Type B pancreatic cell (in vitro differentiated cells): ENCODE data around the gene FHL5. TPM values are rescaled to one million over a fixed set of nuclear protein-coding genes. Genes with fewer than 3 reads are reported as not detected.
"Not testable (repeated sequence)": the region's sequence is repeated elsewhere in the genome, so short reads cannot be mapped to it uniquely, and the experiment has no call there.

Experiments used
- DNase-seq: peaks from one replicate; pipeline ENCODE4 v3.0.0; 2021; ENCODE audit warnings: mixed read lengths; ENCODE audit not compliant: unreplicated experiment; ENCODE audit errors: extremely low spot score
- H3K27ac Mint-ChIP-seq: 2 replicates; pipeline ENCODE4 v1.8.0; 2021; ENCODE audit warnings: mild to moderate bottlenecking, mixed read lengths
- H3K27me3 Mint-ChIP-seq: 2 replicates; pipeline ENCODE4 v1.8.0; 2021; ENCODE audit warnings: mixed read lengths
- H3K36me3 Mint-ChIP-seq: 2 replicates; pipeline ENCODE4 v1.8.0; 2021; ENCODE audit warnings: mixed read lengths
- H3K4me1 Mint-ChIP-seq: one replicate; pipeline ENCODE4 v1.8.0; 2021; ENCODE audit warnings: mixed read lengths; ENCODE audit not compliant: unreplicated experiment
- H3K4me3 Mint-ChIP-seq: 2 replicates; pipeline ENCODE4 v1.8.0; 2021; ENCODE audit warnings: mild to moderate bottlenecking, mixed read lengths
- H3K9me3 Mint-ChIP-seq: 2 replicates; pipeline ENCODE4 v1.8.0; 2021; ENCODE audit warnings: mixed read lengths
- total RNA-seq: library from RNA; stranded (reverse); gene quantifications from 2 replicates; pipeline ENCODE4 v1.2.1, GENCODE V29; 2021; ENCODE audit warnings: low replicate concordance
- TF ChIP-seq, protein P1 (sequence below): fragments of 200-600 bp; sonication (generic); conservative IDR thresholded peaks from 2 replicates; pipeline ENCODE4 v1.5.0; 2021; ENCODE audit warnings: antibody characterized with exemption, mild to moderate bottlenecking

The FHL5 gene
- total RNA-seq, 1 donor from 2014 or later = 0.41 TPM

GRCh38 chr6:96547654-96548053 lies 15.3 kb upstream of the FHL5 start:
- DNase-seq = no peak
- TF ChIP-seq, protein P1, sequence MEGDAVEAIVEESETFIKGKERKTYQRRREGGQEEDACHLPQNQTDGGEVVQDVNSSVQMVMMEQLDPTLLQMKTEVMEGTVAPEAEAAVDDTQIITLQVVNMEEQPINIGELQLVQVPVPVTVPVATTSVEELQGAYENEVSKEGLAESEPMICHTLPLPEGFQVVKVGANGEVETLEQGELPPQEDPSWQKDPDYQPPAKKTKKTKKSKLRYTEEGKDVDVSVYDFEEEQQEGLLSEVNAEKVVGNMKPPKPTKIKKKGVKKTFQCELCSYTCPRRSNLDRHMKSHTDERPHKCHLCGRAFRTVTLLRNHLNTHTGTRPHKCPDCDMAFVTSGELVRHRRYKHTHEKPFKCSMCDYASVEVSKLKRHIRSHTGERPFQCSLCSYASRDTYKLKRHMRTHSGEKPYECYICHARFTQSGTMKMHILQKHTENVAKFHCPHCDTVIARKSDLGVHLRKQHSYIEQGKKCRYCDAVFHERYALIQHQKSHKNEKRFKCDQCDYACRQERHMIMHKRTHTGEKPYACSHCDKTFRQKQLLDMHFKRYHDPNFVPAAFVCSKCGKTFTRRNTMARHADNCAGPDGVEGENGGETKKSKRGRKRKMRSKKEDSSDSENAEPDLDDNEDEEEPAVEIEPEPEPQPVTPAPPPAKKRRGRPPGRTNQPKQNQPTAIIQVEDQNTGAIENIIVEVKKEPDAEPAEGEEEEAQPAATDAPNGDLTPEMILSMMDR = no peak
- Mint-ChIP-seq H3K27me3 (no peaks in the 10 kb centered on the region), H3K36me3 (peaks cover 51% of the 10 kb centered on the region), H3K4me3 (no peak overlapping the region), H3K4me1 (no peaks in the 10 kb centered on the region), H3K27ac (no peak overlapping the region), H3K9me3 (no peaks in the 10 kb centered on the region)

DNA sequence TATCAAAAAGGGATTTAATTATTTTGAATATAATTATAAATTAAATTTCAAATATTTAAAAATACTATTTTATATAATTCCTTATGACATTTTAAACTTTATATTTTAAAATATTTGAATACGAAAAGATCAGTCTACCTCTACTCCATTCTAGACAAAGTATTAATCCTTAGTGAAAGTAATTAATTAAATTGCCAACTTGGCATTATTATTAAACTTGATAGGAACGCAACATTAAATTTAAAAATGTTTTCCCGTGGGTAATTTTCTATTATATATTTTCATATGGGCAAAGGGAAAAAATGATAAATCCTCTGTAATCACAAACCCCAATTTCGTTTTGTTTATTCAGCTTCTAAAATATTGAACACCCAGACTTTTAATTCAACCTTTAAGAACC lies 8.4 kb upstream of the FHL5 start:
- peaks cover 42% of the 10 kb centered on the region for H3K36me3 Mint-ChIP-seq
- H3K4me1 Mint-ChIP-seq = no peaks in the 10 kb centered on the region
- no peak for DNase-seq
- no peaks in the 10 kb centered on the region for H3K27me3 Mint-ChIP-seq
- H3K9me3 Mint-ChIP-seq = no peaks in the 10 kb centered on the region
- no peak overlapping the region for H3K4me3 Mint-ChIP-seq
- TF ChIP-seq, protein P1 = no peak
- no peak overlapping the region for H3K27ac Mint-ChIP-seq

DNA sequence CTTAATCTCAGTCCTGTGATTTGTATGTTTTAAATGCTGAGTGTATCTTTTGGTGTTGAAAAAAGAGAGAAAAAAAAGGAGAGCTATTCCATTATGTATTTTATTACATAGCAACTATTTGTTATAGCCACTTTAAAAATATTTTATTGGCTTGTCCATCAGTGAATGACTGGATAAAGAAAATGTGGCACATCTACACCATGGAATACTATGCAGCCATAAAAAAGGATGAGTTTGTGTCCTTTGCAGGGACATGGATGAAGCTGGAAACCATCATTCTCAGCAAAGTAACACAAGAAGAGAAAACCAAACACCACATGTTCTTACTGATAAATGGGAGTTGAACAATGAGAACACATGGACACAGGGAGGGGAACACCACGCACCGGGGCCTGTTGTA lies 3.2 kb upstream of the FHL5 start:
- not testable (repeated sequence) for H3K27me3 Mint-ChIP-seq, H3K4me1 Mint-ChIP-seq, H3K9me3 Mint-ChIP-seq, DNase-seq, H3K27ac Mint-ChIP-seq, H3K4me3 Mint-ChIP-seq
- peaks cover 11% of the 10 kb centered on the region for H3K36me3 Mint-ChIP-seq

DNA sequence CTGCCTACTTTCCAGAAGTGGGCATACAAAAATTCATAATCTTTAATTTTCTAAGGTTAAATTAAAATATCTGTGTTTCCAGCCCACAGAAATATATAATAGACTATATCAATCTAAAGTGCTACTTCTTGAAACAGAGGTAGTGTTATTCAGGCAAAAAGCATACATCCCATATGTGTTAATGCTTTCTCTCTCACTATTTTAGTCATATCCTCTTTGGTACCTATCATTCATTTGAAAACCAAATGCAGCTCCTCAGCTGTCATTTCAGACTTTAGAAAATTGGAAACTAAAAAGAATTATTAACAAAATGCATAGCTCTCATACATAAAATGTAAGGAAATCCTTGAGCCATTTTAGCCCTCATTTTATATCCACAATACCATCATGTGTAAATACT lies 925 bp downstream of the FHL5 start:
- Mint-ChIP-seq H3K9me3 (no peaks in the 10 kb centered on the region), H3K27ac (no peak overlapping the region), H3K4me1 (no peaks in the 10 kb centered on the region), H3K36me3 (no peaks in the 10 kb centered on the region), H3K4me3 (no peak overlapping the region), H3K27me3 (no peaks in the 10 kb centered on the region)
- TF ChIP-seq, protein P1 = no peak
- no peak for DNase-seq

- Mint-ChIP-seq H3K9me3 (peaks cover 6% of the 10 kb centered on the region), H3K27me3 (peaks cover 4% of the 10 kb centered on the region)
- TF ChIP-seq, protein P1 = no peak
Observed at GRCh38 chr6:96570053-96570452, 7.1 kb downstream of the FHL5 start.

GRCh38 chr6:96571551-96571950 lies 8.6 kb downstream of the FHL5 start:
- Mint-ChIP-seq H3K27ac (no peak overlapping the region), H3K27me3 (peaks cover 4% of the 10 kb centered on the region), H3K4me1 (no peaks in the 10 kb centered on the region), H3K36me3 (no peaks in the 10 kb centered on the region), H3K9me3 (peaks cover 6% of the 10 kb centered on the region), H3K4me3 (no peak overlapping the region)
- TF ChIP-seq, protein P1 = no peak
- DNase-seq = no peak

More at GRCh38 chr6:96570053-96570452, 7.1 kb downstream of the FHL5 start:
- H3K4me3 Mint-ChIP-seq = no peak overlapping the region
- no peaks in the 10 kb centered on the region for H3K4me1 Mint-ChIP-seq
- DNase-seq = no peak
- no peak overlapping the region for H3K27ac Mint-ChIP-seq
- H3K36me3 Mint-ChIP-seq = no peaks in the 10 kb centered on the region
